Ecto neural progenitor cell (in vitro differentiated cells): ENCODE data around the gene CYP4F8.

Experiments used
- DNase-seq: peaks from one replicate; pipeline ENCODE4 v3.0.0-alpha.2; 2018; ENCODE audit warnings: low spot score

Gene CYP4F8

GRCh38 chr19:15616183-15616582 is 1.2 kb downstream of the CYP4F8 start:
- DNase-seq, result no peak

GRCh38 chr19:15616627-15617270 is 1.7 kb downstream of the CYP4F8 start:
- no peak for DNase-seq

GRCh38 chr19:15618321-15618720 is 3.3 kb downstream of the CYP4F8 start:
- DNase-seq, result no peak

- no peak for DNase-seq
Observed at GRCh38 chr19:15621801-15622200, 6.8 kb downstream of the CYP4F8 start.

- no peak for DNase-seq
Observed at GRCh38 chr19:15622991-15623390, 8.0 kb downstream of the CYP4F8 start.

GRCh38 chr19:15623711-15624318 is 8.8 kb downstream of the CYP4F8 start:
- peak; percentile 51 for DNase-seq

GRCh38 chr19:15628236-15629002 is 13.4 kb downstream of the CYP4F8 start:
- no peak for DNase-seq

GRCh38 chr19:15629003-15629880 is 14.2 kb downstream of the CYP4F8 start:
- DNase-seq, result peak; percentile 80

- no peak for DNase-seq
Observed at GRCh38 chr19:15631817-15632216, 16.8 kb downstream of the CYP4F8 start.

- no peak for DNase-seq
Observed at GRCh38 chr19:15633082-15633835, 18.2 kb downstream of the CYP4F8 start.

- DNase-seq, result no peak
Observed at GRCh38 chr19:15634105-15634504, 19.1 kb downstream of the CYP4F8 start.

GRCh38 chr19:15635016-15635805 is 20.2 kb downstream of the CYP4F8 start:
- DNase-seq, result no peak

- no peak for DNase-seq
Observed at GRCh38 chr19:15636026-15636425, 21.0 kb downstream of the CYP4F8 start.

GRCh38 chr19:15639596-15639995 is 24.6 kb downstream of the CYP4F8 start:
- DNase-seq, result no peak

GRCh38 chr19:15640294-15640903 is 25.4 kb downstream of the CYP4F8 start, which contains the start of gene CYP4F3:
CYP4F3 (plus strand) TSS chr19:15640897; CDS start chr19:15641416, 519 bp downstream.
- no peak for DNase-seq

- DNase-seq, result no peak
Observed at GRCh38 chr19:15640904-15641597, 26.0 kb downstream of the CYP4F8 start.

- no peak for DNase-seq
Observed at GRCh38 chr19:15641901-15642491, 27.0 kb downstream of the CYP4F8 start.

GRCh38 chr19:15642807-15643206 is 27.8 kb downstream of the CYP4F8 start:
- DNase-seq, result no peak

- no peak for DNase-seq
Observed at GRCh38 chr19:15643387-15643786, 28.4 kb downstream of the CYP4F8 start.
